Adrenal gland (tissue), 12 donors: Measurements from ENCODE around the gene MYO1B. TPM values are rescaled to one million over a fixed set of nuclear protein-coding genes. Genes with fewer than 3 reads are reported as not detected.

ENCODE experiments used
- DNase-seq, 7 donors: peaks; one replicate each; pipeline ENCODE4 v3.0.0-alpha.2; 2019 to 2020
- H3K27ac ChIP-seq, 5 donors: fragments of 200-600 bp; sonication (generic) in 4 of 5; 1 replicate in 3 of 5; 2 replicates in 2 of 5; pipeline versions ENCODE4 v1.5.1 to v1.8.0; 2016 to 2020; ENCODE audit warnings: mild to moderate bottlenecking in 1 of 5
- H3K27me3 ChIP-seq: fragments of 200-600 bp; 2 replicates; pipeline ENCODE4 v1.8.0; 2021
- H3K36me3 ChIP-seq, 2 donors: fragments of 200-600 bp; replicated peaks in 1 of 2; 1 replicate in 1 of 2; 2 replicates in 1 of 2; pipeline versions ENCODE4 v1.5.1 to v1.8.0; 2018 to 2022
- H3K4me1 ChIP-seq, 2 donors: fragments of 200-600 bp; replicated peaks in 1 of 2; 1 replicate in 1 of 2; 2 replicates in 1 of 2; pipeline versions ENCODE4 v1.5.1 to v1.8.0; 2018 to 2021
- H3K4me3 ChIP-seq, 4 donors: fragments of 200-600 bp; sonication (generic) in 3 of 4; one replicate each; pipeline ENCODE4 v1.5.1; 2016 to 2018
- H3K9me3 ChIP-seq, 3 donors: fragments of 200-600 bp; sonication (generic) in 1 of 3; replicated peaks in 1 of 3; 1 replicate in 2 of 3; 2 replicates in 1 of 3; pipeline versions ENCODE4 v1.5.1 to v1.8.0; 2016 to 2021
- CTCF ChIP-seq, 6 experiments: fragments of 450-650 bp in 4 of 6; fragments of 200-600 bp in 2 of 6; sonication (generic) in 1 of 6; IDR thresholded peaks; 1 replicate in 5 of 6; 2 replicates in 1 of 6; pipeline versions ENCODE4 v1.5.1 to v1.8.0; 2016 to 2021; ENCODE audit warnings: antibody characterized with exemption in 6 of 6, mild to moderate bottlenecking in 2 of 6, moderate library complexity in 1 of 6
- POLR2A ChIP-seq, 2 donors: fragments of 450-650 bp; IDR thresholded peaks; one replicate each; pipeline ENCODE4 v1.6.1; 2017; ENCODE audit warnings: antibody characterized with exemption in 2 of 2, mild to moderate bottlenecking in 2 of 2, moderate library complexity in 1 of 2
- WGBS, 4 donors: extraction: QIAGEN DNeasy Blood & Tissue Kit in 2 of 4; methylation state at CpG; one replicate each; pipeline versions ENCODE4 v1.1.5 to v1.1.7; 2013 to 2017; 5-methylcytosine and 5-hydroxymethylcytosine counted together
- intact Hi-C, 2 donors: fragments of 100-400 bp; cut with DNase I; formaldehyde crosslinking; loops; one replicate each; pipeline versions ENCODE4 v1.14.1 to v1.15.0; 2022 to 2023
- polyA plus RNA-seq, 3 donors: library from polyadenylated mRNA; stranded (reverse); fragments of 200-250 nt in 2 of 3; fragments of 350-450 nt in 1 of 3; fragmentation: Illumina TruSeq in 1 of 3; extraction: RNeasy Lipid Tissue Mini Kit (QIAGEN cat#74804) in 1 of 3; gene quantifications; one replicate each; pipeline ENCODE4 v1.2.3, GENCODE V29; 2013 to 2014
- total RNA-seq, 9 donors: library from RNA; depleted of rRNA in 4 of 9; stranded (reverse); fragments of >200 nt in 4 of 9; fragments of 120-200 nt in 1 of 9; fragmentation: NEBNext Ultra II Directional in 1 of 9; extraction: Animal tissue kit (Norgen Biotek cat#: 25700) in 1 of 9; gene quantifications; one replicate each; pipeline versions ENCODE4 v1.1.0 to v1.2.4, GENCODE V29; 2013 to 2023
- donor health status: healthy with polysubstance abuse.
- donor health status: Bipolar disorder and iron deficiency.
- donor health status: DM: yes; HTN: yes; CAD: no.
- donor health status: DM: no; HTN: no; CAD: no.
- donor health status: DM: no; HTN: no; CAD: no.
- donor health status: DM: yes; HTN: yes; CAD: no.

The MYO1B gene
- total and polyA plus RNA-seq, 12 donors, result 6.9 to 24.0 (median 14.0) TPM

GRCh38 chr2:191265311-191266170 is 20.3 kb downstream of the MYO1B start:
- Histone ChIP-seq H3K27ac (peak overlapping the region in 3 of 5 donors; percentile 29 to 65 (median 35)), H3K4me1 (peaks cover 0 to 16% of the 10 kb centered on the region in 2 donors), H3K9me3 (no peaks in the 10 kb centered on the region), H3K4me3 (no peak overlapping the region), H3K36me3 (no peaks in the 10 kb centered on the region), H3K27me3 (no peaks in the 10 kb centered on the region)
- TF ChIP-seq POLR2A (IDR thresholded peaks at IDR 0.05) (no peak), CTCF (IDR thresholded peaks at IDR 0.05) (no peak)
- intact Hi-C loops, result no loop called here
- peak in 2 of 7 donors; percentile 6 to 16 for DNase-seq
- WGBS, 4 donors, result 68 to 74% (median 69%) methylated on average over 15 of the region's 15 CpGs

GRCh38 chr2:191266201-191266600 is 21.0 kb downstream of the MYO1B start:
- WGBS, 4 donors, result 76 to 92% (median 80%) methylated on average over 2 of the region's 2 CpGs
- no peaks in the 10 kb centered on the region for H3K27me3 ChIP-seq
- H3K4me3 ChIP-seq, result no peak overlapping the region
- no peaks in the 10 kb centered on the region for H3K9me3 ChIP-seq
- H3K4me1 ChIP-seq, result peaks cover 0 to 16% of the 10 kb centered on the region in 2 donors
- DNase-seq, result no peak
- no peaks in the 10 kb centered on the region for H3K36me3 ChIP-seq
- intact Hi-C loops, result no loop called here
- peak overlapping the region in 3 of 5 donors; percentile 29 to 65 (median 34) for H3K27ac ChIP-seq
- TF ChIP-seq POLR2A (IDR thresholded peaks at IDR 0.05) (no peak), CTCF (IDR thresholded peaks at IDR 0.05) (no peak)

- Histone ChIP-seq H3K36me3 (no peaks in the 10 kb centered on the region), H3K27ac (no peak overlapping the region), H3K27me3 (no peaks in the 10 kb centered on the region), H3K4me3 (no peak overlapping the region), H3K9me3 (no peaks in the 10 kb centered on the region), H3K4me1 (peaks cover 0 to 8% of the 10 kb centered on the region in 2 donors)
- 90 to 100% methylated on average over 1 of the region's 1 CpG; no CpG with 5 or more reads in 2 of the 4 donors for WGBS, 4 donors
- no peak for DNase-seq
- intact Hi-C loops, result no loop called here
- TF ChIP-seq POLR2A (IDR thresholded peaks at IDR 0.05) (no peak), CTCF (IDR thresholded peaks at IDR 0.05) (no peak)
These were observed 23.4 kb downstream of the MYO1B start for GRCh38 chr2:191268596-191268995.

GRCh38 chr2:191270306-191271161 is 25.3 kb downstream of the MYO1B start:
- Histone ChIP-seq H3K27ac (no peak overlapping the region), H3K4me1 (no peaks in the 10 kb centered on the region), H3K36me3 (no peaks in the 10 kb centered on the region), H3K9me3 (no peaks in the 10 kb centered on the region), H3K4me3 (no peak overlapping the region), H3K27me3 (no peaks in the 10 kb centered on the region)
- intact Hi-C loops, result no loop called here
- TF ChIP-seq POLR2A (IDR thresholded peaks at IDR 0.05) (no peak), CTCF (IDR thresholded peaks at IDR 0.05) (no peak)
- no peak for DNase-seq
- 69 to 78% (median 74%) methylated on average over 6 of the region's 6 CpGs for WGBS, 4 donors
